Measurements from ENCODE around the gene CASP2. TPM values are rescaled to one million over a fixed set of nuclear protein-coding genes. Genes with fewer than 3 reads are reported as not detected.

Gene CASP2
- total and polyA plus RNA-seq, 4 experiments from 2014 or later, result 5.3 to 96.1 (median 61.8) TPM

DNA sequence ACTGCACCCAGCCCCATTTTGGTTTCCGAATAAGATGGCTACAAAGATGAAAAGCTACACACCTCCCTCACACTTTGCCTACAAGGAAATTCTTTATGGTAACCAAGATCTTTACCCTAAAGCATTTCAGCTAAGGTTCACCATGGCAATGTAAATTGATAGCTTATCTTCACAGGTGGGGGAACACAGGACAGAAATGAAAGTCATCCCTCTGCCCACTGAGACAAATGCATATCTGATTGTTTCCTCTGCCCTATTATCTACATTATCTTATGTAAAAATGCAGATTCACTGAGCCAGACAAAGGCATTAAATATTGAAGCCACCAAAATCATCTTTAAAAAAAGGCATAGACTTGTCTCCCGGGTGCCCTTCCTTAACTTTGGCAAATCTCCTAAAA lies 6.6 kb upstream of the CASP2 start:
- Mint-ChIP-seq H3K36me3 (no peaks in the 10 kb centered on the region), H3K4me1 (peaks cover 34 to 48% (median 42%) of the 10 kb centered on the region in 4 donors), H3K4me3 (no peak overlapping the region), H3K27ac (peak overlapping the region in 4 of 7 donors; percentile 36 to 83 (median 42)), H3K9me3 (no peaks in the 10 kb centered on the region), H3K27me3 (no peaks in the 10 kb centered on the region)
- H3K4me1 ChIP-seq (ENCODE audit: insufficient read depth, low read length), result peaks cover 33% of the 10 kb centered on the region
- no peak for DNase-seq
- no peak overlapping the region for H3K4me3 ChIP-seq (ENCODE audit: low read length in 2 of 2)
- H3K9me3 ChIP-seq (ENCODE audit: control insufficient read depth in 1 of 2, low read length in 2 of 2), result no peaks in the 10 kb centered on the region
- no peaks in the 10 kb centered on the region for H3K36me3 ChIP-seq (ENCODE audit: insufficient read depth, low read length)
- no peak overlapping the region for H3K27ac ChIP-seq (ENCODE audit: low read depth, low read length)
- POLR2A ChIA-PET (ENCODE audit: partially characterized antibody), result interaction anchor here (1.4 to 3.9 kb wide), 6 partner anchors 13 to 473 kb away, joined by 3 to 62 read pairs (median 12); partner anchors contain the start of gene GSTK1
- CTCF ChIA-PET (ENCODE audit: partially characterized antibody), result interaction anchor here (1.3 to 8.6 kb wide), 4 partner anchors 18 to 40 kb away, joined by 3 to 82 read pairs (median 18); no protein-coding TSS in a partner anchor
- intact Hi-C loops (cut with micrococcal nuclease), result no loop called here
- no peaks in the 10 kb centered on the region for H3K27me3 ChIP-seq (ENCODE audit: insufficient read depth, low read length)

- POLR2A ChIA-PET (ENCODE audit: partially characterized antibody), result interaction anchor here (3.8 to 3.9 kb wide), 2 partner anchors 14 to 19 kb away, joined by 35 to 62 read pairs; partner anchors contain the start of gene GSTK1
Measured at GRCh38 chr7:143282124-143282523, 6.0 kb upstream of the CASP2 start.

DNA sequence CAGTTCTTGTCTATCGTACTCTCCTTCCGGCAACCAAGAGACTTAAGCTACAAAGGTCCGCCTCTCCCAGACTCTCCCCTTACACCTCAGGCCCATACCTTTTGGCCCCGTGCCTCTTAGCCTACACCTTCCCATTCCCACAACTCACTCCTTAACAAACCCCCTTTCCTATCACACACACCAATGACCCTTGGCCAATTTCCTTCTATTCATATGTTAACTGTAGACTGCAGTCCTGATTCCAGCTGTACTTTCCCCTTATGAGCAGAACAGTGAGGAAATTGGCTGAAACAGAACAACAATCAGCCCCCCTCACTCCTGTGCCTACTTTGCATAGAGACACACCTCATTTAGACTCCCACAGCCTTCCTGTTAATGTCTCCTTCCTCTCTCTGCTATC lies 4.8 kb upstream of the CASP2 start:
- ChIA-PET CTCF (ENCODE audit: partially characterized antibody) (interaction anchor here (0.8 to 8.6 kb wide), 3 partner anchors 16 to 42 kb away, joined by 4 to 82 read pairs (median 22); no protein-coding TSS in a partner anchor), POLR2A (ENCODE audit: partially characterized antibody) (interaction anchor here (1.7 kb wide), 1 partner anchor 19 kb away, joined by 11 read pairs; the partner anchor contains the start of gene GSTK1)
- no peak for DNase-seq
- Histone ChIP-seq H3K9me3 (ENCODE audit: control insufficient read depth in 1 of 2, low read length in 2 of 2) (no peaks in the 10 kb centered on the region), H3K4me3 (ENCODE audit: low read length in 2 of 2) (no peak overlapping the region), H3K36me3 (ENCODE audit: insufficient read depth, low read length) (no peaks in the 10 kb centered on the region), H3K27me3 (ENCODE audit: insufficient read depth, low read length) (no peaks in the 10 kb centered on the region), H3K4me1 (ENCODE audit: insufficient read depth, low read length) (peaks cover 41% of the 10 kb centered on the region), H3K27ac (ENCODE audit: low read depth, low read length) (no peak overlapping the region)
- intact Hi-C loops (cut with micrococcal nuclease), result no loop called here
- Mint-ChIP-seq H3K4me1 (peaks cover 42 to 63% (median 52%) of the 10 kb centered on the region in 4 donors), H3K4me3 (peak overlapping the region in 5 of 8 donors; percentile 7 to 69 (median 34)), H3K36me3 (peaks cover 0 to 3% of the 10 kb centered on the region in 2 donors), H3K27me3 (no peaks in the 10 kb centered on the region), H3K27ac (peak overlapping the region in 5 of 7 donors; percentile 26 to 86 (median 72)), H3K9me3 (peaks cover 0 to 2% (median 0%) of the 10 kb centered on the region in 8 donors)

More at GRCh38 chr7:143282124-143282523, 6.0 kb upstream of the CASP2 start:
- no peaks in the 10 kb centered on the region for H3K9me3 Mint-ChIP-seq
- intact Hi-C loops (cut with micrococcal nuclease), result no loop called here
- no peak overlapping the region for H3K27ac Mint-ChIP-seq
- H3K36me3 Mint-ChIP-seq, result no peaks in the 10 kb centered on the region
- H3K27ac ChIP-seq (ENCODE audit: low read depth, low read length), result no peak overlapping the region
- H3K36me3 ChIP-seq (ENCODE audit: insufficient read depth, low read length), result no peaks in the 10 kb centered on the region
- no peaks in the 10 kb centered on the region for H3K9me3 ChIP-seq (ENCODE audit: control insufficient read depth in 1 of 2, low read length in 2 of 2)
- peaks cover 33% of the 10 kb centered on the region for H3K4me1 ChIP-seq (ENCODE audit: insufficient read depth, low read length)
- DNase-seq, result no peak
- CTCF ChIA-PET (ENCODE audit: partially characterized antibody), result interaction anchor here (1.3 to 8.6 kb wide), 3 partner anchors 17 to 40 kb away, joined by 3 to 82 read pairs (median 22); no protein-coding TSS in a partner anchor
- H3K27me3 Mint-ChIP-seq, result no peaks in the 10 kb centered on the region
- no peak overlapping the region for H3K4me3 ChIP-seq (ENCODE audit: low read length in 2 of 2)
- no peak overlapping the region for H3K4me3 Mint-ChIP-seq
- H3K4me1 Mint-ChIP-seq, result peaks cover 39 to 54% (median 44%) of the 10 kb centered on the region in 4 donors
- no peaks in the 10 kb centered on the region for H3K27me3 ChIP-seq (ENCODE audit: insufficient read depth, low read length)

- Mint-ChIP-seq H3K27me3 (no peaks in the 10 kb centered on the region), H3K4me3 (peak within 1 kb of the TSS in 6 of 8 donors; percentile 9 to 69 (median 19)), H3K36me3 (peaks cover 0 to 14% of the 10 kb centered on the region in 2 donors), H3K9me3 (peaks cover 0 to 2% (median 0%) of the 10 kb centered on the region in 8 donors), H3K27ac (peak within 1 kb of the TSS; percentile 22 to 88 (median 72)), H3K4me1 (peaks cover 38 to 62% (median 49%) of the 10 kb centered on the region in 4 donors)
- POLR2A ChIA-PET (ENCODE audit: partially characterized antibody), result interaction anchor here (1.7 kb wide), 1 partner anchor 20 kb away, joined by 11 read pairs; the partner anchor contains the start of gene GSTK1
- CTCF ChIA-PET (ENCODE audit: partially characterized antibody), result interaction anchor here (3.8 kb wide), 2 partner anchors 16 to 45 kb away, joined by 28 to 40 read pairs; no protein-coding TSS in a partner anchor
- Histone ChIP-seq H3K4me1 (ENCODE audit: insufficient read depth, low read length) (peaks cover 36% of the 10 kb centered on the region), H3K9me3 (ENCODE audit: control insufficient read depth in 1 of 2, low read length in 2 of 2) (no peaks in the 10 kb centered on the region), H3K27me3 (ENCODE audit: insufficient read depth, low read length) (no peaks in the 10 kb centered on the region), H3K36me3 (ENCODE audit: insufficient read depth, low read length) (no peaks in the 10 kb centered on the region), H3K4me3 (ENCODE audit: low read length in 2 of 2) (no peak within 1 kb of the TSS), H3K27ac (ENCODE audit: low read depth, low read length) (no peak within 1 kb of the TSS)
- DNase-seq, result no peak
- intact Hi-C loops (cut with micrococcal nuclease), result no loop called here
Measured at GRCh38 chr7:143284591-143285469, 3.3 kb upstream of the CASP2 start, which contains the start of gene TMEM139. TSS of gene TMEM139 (plus strand) at chr7:143284958. CDS start at chr7:143285958, 1,000 bp downstream.

- Mint-ChIP-seq H3K27me3 (no peaks in the 10 kb centered on the region), H3K27ac (peak overlapping the region in 2 of 7 donors; percentile 9 to 88), H3K4me3 (no peak overlapping the region), H3K36me3 (peaks cover 0 to 17% of the 10 kb centered on the region in 2 donors), H3K9me3 (peaks cover 0 to 2% (median 0%) of the 10 kb centered on the region in 8 donors), H3K4me1 (peaks cover 36 to 62% (median 48%) of the 10 kb centered on the region in 4 donors)
- ChIA-PET CTCF (ENCODE audit: partially characterized antibody) (interaction anchor here (3.8 kb wide), 2 partner anchors 15 to 45 kb away, joined by 28 to 40 read pairs; no protein-coding TSS in a partner anchor), POLR2A (ENCODE audit: partially characterized antibody) (interaction anchor here (1.6 kb wide), 1 partner anchor 16 kb away, joined by 3 read pairs; no protein-coding TSS in a partner anchor)
- no peaks in the 10 kb centered on the region for H3K9me3 ChIP-seq (ENCODE audit: control insufficient read depth in 1 of 2, low read length in 2 of 2)
- H3K4me3 ChIP-seq (ENCODE audit: low read length in 2 of 2), result no peak overlapping the region
- peaks cover 37% of the 10 kb centered on the region for H3K4me1 ChIP-seq (ENCODE audit: insufficient read depth, low read length)
- no peaks in the 10 kb centered on the region for H3K36me3 ChIP-seq (ENCODE audit: insufficient read depth, low read length)
- no peak for DNase-seq
- no peak overlapping the region for H3K27ac ChIP-seq (ENCODE audit: low read depth, low read length)
- H3K27me3 ChIP-seq (ENCODE audit: insufficient read depth, low read length), result no peaks in the 10 kb centered on the region
- intact Hi-C loops (cut with micrococcal nuclease), result no loop called here
Measured at GRCh38 chr7:143285470-143285778, 2.7 kb upstream of the CASP2 start.

GRCh38 chr7:143285806-143286521 lies 2.2 kb upstream of the CASP2 start:
- peaks cover 0 to 21% of the 10 kb centered on the region in 2 donors for H3K36me3 Mint-ChIP-seq
- H3K4me1 Mint-ChIP-seq, result peaks cover 36 to 62% (median 48%) of the 10 kb centered on the region in 4 donors
- H3K27ac Mint-ChIP-seq, result peak overlapping the region in 2 of 7 donors; percentile 9 to 88
- Histone ChIP-seq H3K9me3 (ENCODE audit: control insufficient read depth in 1 of 2, low read length in 2 of 2) (no peaks in the 10 kb centered on the region), H3K27ac (ENCODE audit: low read depth, low read length) (no peak overlapping the region), H3K36me3 (ENCODE audit: insufficient read depth, low read length) (no peaks in the 10 kb centered on the region), H3K4me3 (ENCODE audit: low read length in 2 of 2) (no peak overlapping the region), H3K27me3 (ENCODE audit: insufficient read depth, low read length) (no peaks in the 10 kb centered on the region), H3K4me1 (ENCODE audit: insufficient read depth, low read length) (peaks cover 38% of the 10 kb centered on the region)
- POLR2A ChIA-PET (ENCODE audit: partially characterized antibody), result interaction anchor here (0.9 to 2.5 kb wide), 3 partner anchors 15 to 478 kb away, joined by 3 to 19 read pairs (median 3); no protein-coding TSS in a partner anchor
- peak overlapping the region in 1 of 8 donors; percentile 15 for H3K4me3 Mint-ChIP-seq
- no peak for DNase-seq
- CTCF ChIA-PET (ENCODE audit: partially characterized antibody), result interaction anchor here (3.8 kb wide), 2 partner anchors 14 to 46 kb away, joined by 28 to 40 read pairs; no protein-coding TSS in a partner anchor
- peaks cover 0 to 2% (median 0%) of the 10 kb centered on the region in 8 donors for H3K9me3 Mint-ChIP-seq
- intact Hi-C loops (cut with micrococcal nuclease), result no loop called here
- no peaks in the 10 kb centered on the region for H3K27me3 Mint-ChIP-seq
